SK-N-SH (cell line): ENCODE results near the gene OR10A3. TPM values are rescaled to one million over a fixed set of nuclear protein-coding genes. Genes with fewer than 3 reads are reported as not detected.

Source experiments
- CTCF ChIA-PET: fragments of 300-600, 350-600 bp; formaldehyde crosslinking; extraction: SDS; loops from one replicate; lab custom pipeline; 2021; lab: Yijun Ruan, JAX
- POLR2A ChIA-PET: fragments of 350-600 bp; sonication (Branson Sonifier 250); formaldehyde crosslinking; extraction: SDS; loops from one replicate; lab custom pipeline; 2020; ENCODE audit warnings: antibody characterized with exemption, inconsistent platforms; lab: Yijun Ruan, JAX
- DNase-seq: peaks from one replicate; pipeline ENCODE4 v3.0.0; 2012
- H2AFZ ChIP-seq: fragments of 200-600 bp; sonication (generic); 2 replicates; pipeline ENCODE4 v1.8.1; 2016; ENCODE audit warnings: antibody characterized with exemption, mild to moderate bottlenecking, low read depth
- H3F3A ChIP-seq: fragments of 200-600 bp; sonication (generic); replicated peaks from 2 replicates; pipeline ENCODE3; 2016; ENCODE audit warnings: antibody characterized with exemption, mild to moderate bottlenecking; ENCODE audit not compliant: insufficient read depth
- H3K27ac ChIP-seq, 2 experiments: fragments of 200-500 bp in 1 of 2; fragments of 200-600 bp in 1 of 2; sonication (Bioruptor generic) in 1 of 2; sonication (generic), shearing (Covaris generic) in 1 of 2; 2 replicates each; pipeline versions ENCODE4 v1.5.1 to v1.6.1; 2014 to 2016; ENCODE audit warnings: low read depth in 2 of 2, inconsistent platforms in 1 of 2, low read length in 1 of 2, mild to moderate bottlenecking in 1 of 2, mixed read lengths in 1 of 2
- H3K27me3 ChIP-seq: fragments of 200-600 bp; sonication (generic), shearing (Covaris generic); 2 replicates; pipeline ENCODE4 v1.6.1; 2016; ENCODE audit warnings: mixed run types; ENCODE audit not compliant: insufficient read depth
- H3K36me3 ChIP-seq, 2 experiments: fragments of 200-500 bp in 1 of 2; fragments of 200-600 bp in 1 of 2; sonication (Bioruptor generic) in 1 of 2; sonication (generic) in 1 of 2; replicated peaks in 1 of 2; 2 replicates each; pipeline versions ENCODE3 to v1.5.1; 2014 to 2016; ENCODE audit warnings: low read length in 1 of 2, mild to moderate bottlenecking in 1 of 2; ENCODE audit not compliant: insufficient read depth in 2 of 2, control insufficient read depth in 1 of 2
- H3K4me1 ChIP-seq, 2 experiments: fragments of 200-500 bp in 1 of 2; fragments of 200-600 bp in 1 of 2; sonication (Bioruptor generic) in 1 of 2; sonication (generic), shearing (Covaris generic) in 1 of 2; 2 replicates each; pipeline versions ENCODE4 v1.5.1 to v1.6.1; 2014 to 2016; ENCODE audit warnings: low read depth in 1 of 2, low read length in 1 of 2, mixed run types in 1 of 2; ENCODE audit not compliant: insufficient read depth in 2 of 2, control insufficient read depth in 1 of 2
- H3K4me2 ChIP-seq: fragments of 200-600 bp; sonication (generic), shearing (Covaris generic); 2 replicates; pipeline ENCODE4 v1.6.1; 2017; ENCODE audit warnings: mixed run types
- H3K4me3 ChIP-seq, 2 experiments: fragments of 200-500 bp in 1 of 2; fragments of 200-600 bp in 1 of 2; sonication (Bioruptor generic) in 1 of 2; sonication (generic), shearing (Covaris generic) in 1 of 2; 2 replicates each; pipeline versions ENCODE4 v1.5.1 to v1.8.1; 2014 to 2016; ENCODE audit warnings: low read depth in 2 of 2, inconsistent platforms in 1 of 2, low read length in 1 of 2, mild to moderate bottlenecking in 1 of 2, mixed read lengths in 1 of 2, moderate library complexity in 1 of 2
- H3K79me2 ChIP-seq: fragments of 200-600 bp; sonication (generic); 2 replicates; pipeline ENCODE4 v1.8.1; 2017; ENCODE audit warnings: mild to moderate bottlenecking; ENCODE audit not compliant: insufficient read depth
- H3K9ac ChIP-seq: fragments of 200-600 bp; sonication (generic); 2 replicates; pipeline ENCODE4 v1.6.1; 2017; ENCODE audit warnings: mixed run types
- H3K9me2 ChIP-seq: fragments of 200-600 bp; sonication (generic); 2 replicates; pipeline ENCODE4 v1.6.1; 2017; ENCODE audit warnings: mixed run types
- H3K9me3 ChIP-seq: fragments of 200-600 bp; sonication (generic); 2 replicates; pipeline ENCODE4 v1.6.1; 2017; ENCODE audit warnings: mixed run types, mild to moderate bottlenecking, moderate library complexity
- H4K20me1 ChIP-seq: fragments of 200-600 bp; sonication (generic); 2 replicates; pipeline ENCODE4 v1.6.1; 2017; ENCODE audit warnings: mild to moderate bottlenecking, mixed run types; ENCODE audit not compliant: insufficient read depth
- FOSL2 ChIP-seq: IDR thresholded peaks from 2 replicates; pipeline ENCODE4 v1.4.0; 2012; ENCODE audit warnings: low read depth, mild to moderate bottlenecking, moderate library complexity, borderline replicate concordance
- FOXJ3 ChIP-seq: sonication (generic); formaldehyde crosslinking; IDR thresholded peaks from 2 replicates; pipeline ENCODE4 v1.5.1; 2020; ENCODE audit warnings: mild to moderate bottlenecking, missing genetic modification reagents
- FOXM1 ChIP-seq: IDR thresholded peaks from 2 replicates; pipeline ENCODE4 v1.4.0; 2012; ENCODE audit warnings: low read depth, mild to moderate bottlenecking
- GATA2 ChIP-seq: sonication (generic); formaldehyde crosslinking; IDR thresholded peaks from 2 replicates; pipeline ENCODE4 v1.5.0; 2020; ENCODE audit warnings: mild to moderate bottlenecking, missing genetic modification reagents
- JUND ChIP-seq: IDR thresholded peaks from 2 replicates; pipeline ENCODE4 v1.4.0; 2012
- MEF2A ChIP-seq: IDR thresholded peaks from 2 replicates; pipeline ENCODE4 v1.4.0; 2012; ENCODE audit warnings: low read depth, borderline replicate concordance
- MXI1 ChIP-seq: IDR thresholded peaks from 2 replicates; pipeline ENCODE4 v1.6.1; 2012; ENCODE audit warnings: mild to moderate bottlenecking, low read depth, low read length, improper control_type of control experiment
- NRF1 ChIP-seq: IDR thresholded peaks from 2 replicates; pipeline ENCODE4 v1.6.1; 2012; ENCODE audit warnings: low read depth, mild to moderate bottlenecking, low read length
- RAD21 ChIP-seq: IDR thresholded peaks from 2 replicates; pipeline ENCODE4 v1.6.1; 2012; ENCODE audit warnings: mild to moderate bottlenecking, low read length
- RXRA ChIP-seq: IDR thresholded peaks from 2 replicates; pipeline ENCODE4 v1.4.0; 2012; ENCODE audit warnings: low read depth, mild to moderate bottlenecking, borderline replicate concordance
- SMC3 ChIP-seq: IDR thresholded peaks from 2 replicates; pipeline ENCODE4 v1.6.1; 2012; ENCODE audit warnings: low read depth, low read length, improper control_type of control experiment
- TCF12 ChIP-seq: IDR thresholded peaks from 2 replicates; pipeline ENCODE4 v1.4.0; 2012
- TEAD4 ChIP-seq: IDR thresholded peaks from 2 replicates; pipeline ENCODE4 v1.4.0; 2012; ENCODE audit warnings: mild to moderate bottlenecking, borderline replicate concordance; ENCODE audit not compliant: insufficient read depth
- WGBS: methylation state at CpG from one replicate; pipeline ENCODE4 v1.1.6; 2017; ENCODE audit warnings: low lambda C conversion rate; 5-methylcytosine and 5-hydroxymethylcytosine counted together
- polyA plus RNA-seq, 3 experiments: library from polyadenylated mRNA; depleted of rRNA; stranded (reverse); fragments of >200 nt; gene quantifications; 2 replicates each; pipeline ENCODE4 v1.2.3, GENCODE V29; 2012
- TF ChIP-seq, protein P1 (sequence below): fragments of 200-600 bp; sonication (generic); IDR thresholded peaks from 2 replicates; pipeline ENCODE4 v1.6.1; 2017; ENCODE audit warnings: antibody characterized with exemption, mild to moderate bottlenecking, moderate library complexity
- TF ChIP-seq, protein P2 (sequence below): IDR thresholded peaks from 2 replicates; pipeline ENCODE4 v1.4.0; 2012; ENCODE audit warnings: low read depth
- TF ChIP-seq, protein P3 (sequence below): IDR thresholded peaks from 2 replicates; pipeline ENCODE4 v1.4.0; 2012; ENCODE audit warnings: low read depth, borderline replicate concordance
- TF ChIP-seq, protein P4 (sequence below): IDR thresholded peaks from 2 replicates; pipeline ENCODE4 v1.4.0; 2012; ENCODE audit warnings: low read depth, borderline replicate concordance
- TF ChIP-seq, protein P5 (sequence below): fragments of 150-350 bp; IDR thresholded peaks from 2 replicates; pipeline ENCODE4 v1.6.1; 2016; ENCODE audit warnings: mild to moderate bottlenecking, low read depth, low read length

Gene OR10A3
- polyA plus RNA-seq, 1 of the 3 experiments (the other 2 are of a cell fraction) = not detected

GRCh38 chr11:7904917-7905316 lies 36.6 kb downstream of the OR10A3 start:
- Histone ChIP-seq H3K79me2 (no peaks in the 10 kb centered on the region), H3K27ac (no peak overlapping the region), H3F3A (no peaks in the 10 kb centered on the region), H3K36me3 (no peaks in the 10 kb centered on the region), H3K4me2 (no peak overlapping the region), H3K27me3 (no peaks in the 10 kb centered on the region), H3K9me2 (no peaks in the 10 kb centered on the region), H3K9me3 (no peaks in the 10 kb centered on the region), H2AFZ (peak overlapping the region; percentile 60; the same call in 1 of the 2 replicates), H3K4me3 (no peak overlapping the region), H3K9ac (no peak overlapping the region), H3K4me1 (no peaks in the 10 kb centered on the region; a peak in 2 of 4 replicates), H4K20me1 (no peaks in the 10 kb centered on the region)
- ChIA-PET POLR2A (no interaction called here), CTCF (interaction anchor here (1.1 to 4.6 kb wide), 3 partner anchors 13 to 186 kb away, joined by 3 to 28 read pairs (median 3); partner anchors contain the start of gene EIF3F)
- peak; percentile 48 for TF ChIP-seq RAD21
- peak; percentile 51; the same call in 1 of the 2 replicates for TF ChIP-seq SMC3
- TF ChIP-seq MXI1 = no peak
- TF ChIP-seq FOSL2 = no peak
- TF ChIP-seq JUND = no peak
- TF ChIP-seq, protein P1, sequence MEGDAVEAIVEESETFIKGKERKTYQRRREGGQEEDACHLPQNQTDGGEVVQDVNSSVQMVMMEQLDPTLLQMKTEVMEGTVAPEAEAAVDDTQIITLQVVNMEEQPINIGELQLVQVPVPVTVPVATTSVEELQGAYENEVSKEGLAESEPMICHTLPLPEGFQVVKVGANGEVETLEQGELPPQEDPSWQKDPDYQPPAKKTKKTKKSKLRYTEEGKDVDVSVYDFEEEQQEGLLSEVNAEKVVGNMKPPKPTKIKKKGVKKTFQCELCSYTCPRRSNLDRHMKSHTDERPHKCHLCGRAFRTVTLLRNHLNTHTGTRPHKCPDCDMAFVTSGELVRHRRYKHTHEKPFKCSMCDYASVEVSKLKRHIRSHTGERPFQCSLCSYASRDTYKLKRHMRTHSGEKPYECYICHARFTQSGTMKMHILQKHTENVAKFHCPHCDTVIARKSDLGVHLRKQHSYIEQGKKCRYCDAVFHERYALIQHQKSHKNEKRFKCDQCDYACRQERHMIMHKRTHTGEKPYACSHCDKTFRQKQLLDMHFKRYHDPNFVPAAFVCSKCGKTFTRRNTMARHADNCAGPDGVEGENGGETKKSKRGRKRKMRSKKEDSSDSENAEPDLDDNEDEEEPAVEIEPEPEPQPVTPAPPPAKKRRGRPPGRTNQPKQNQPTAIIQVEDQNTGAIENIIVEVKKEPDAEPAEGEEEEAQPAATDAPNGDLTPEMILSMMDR = peak; percentile 57
- 18% methylated on average over 3 of the region's 3 CpGs for WGBS
- DNase-seq = no peak

GRCh38 chr11:7903940-7904339 lies 37.6 kb downstream of the OR10A3 start:
- no peaks in the 10 kb centered on the region for H4K20me1 ChIP-seq
- 0% methylated on average over 2 of the region's 2 CpGs for WGBS
- ChIA-PET POLR2A (no interaction called here), CTCF (interaction anchor here (2.1 to 4.6 kb wide), 2 partner anchors 12 to 83 kb away, joined by 11 to 28 read pairs; partner anchors contain the start of gene EIF3F)
- peak overlapping the region; percentile 53; the same call in 1 of the 2 replicates for H2AFZ ChIP-seq
- H3K79me2 ChIP-seq = no peaks in the 10 kb centered on the region
- no peaks in the 10 kb centered on the region for H3K36me3 ChIP-seq
- H3K9ac ChIP-seq = no peak overlapping the region
- no peaks in the 10 kb centered on the region; a peak in 2 of 4 replicates for H3K4me1 ChIP-seq
- no peak overlapping the region for H3K27ac ChIP-seq
- H3K9me3 ChIP-seq = no peaks in the 10 kb centered on the region
- no peak overlapping the region for H3K4me2 ChIP-seq
- H3K9me2 ChIP-seq = no peaks in the 10 kb centered on the region
- no peak for DNase-seq
- no peak overlapping the region for H3K4me3 ChIP-seq
- H3F3A ChIP-seq = no peaks in the 10 kb centered on the region
- H3K27me3 ChIP-seq = no peaks in the 10 kb centered on the region
- no peak for TF ChIP-seq NRF1
- TF ChIP-seq, protein P1 = no peak
- TF ChIP-seq, protein P2, sequence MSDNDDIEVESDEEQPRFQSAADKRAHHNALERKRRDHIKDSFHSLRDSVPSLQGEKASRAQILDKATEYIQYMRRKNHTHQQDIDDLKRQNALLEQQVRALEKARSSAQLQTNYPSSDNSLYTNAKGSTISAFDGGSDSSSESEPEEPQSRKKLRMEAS = no peak
- TF ChIP-seq, protein P3, sequence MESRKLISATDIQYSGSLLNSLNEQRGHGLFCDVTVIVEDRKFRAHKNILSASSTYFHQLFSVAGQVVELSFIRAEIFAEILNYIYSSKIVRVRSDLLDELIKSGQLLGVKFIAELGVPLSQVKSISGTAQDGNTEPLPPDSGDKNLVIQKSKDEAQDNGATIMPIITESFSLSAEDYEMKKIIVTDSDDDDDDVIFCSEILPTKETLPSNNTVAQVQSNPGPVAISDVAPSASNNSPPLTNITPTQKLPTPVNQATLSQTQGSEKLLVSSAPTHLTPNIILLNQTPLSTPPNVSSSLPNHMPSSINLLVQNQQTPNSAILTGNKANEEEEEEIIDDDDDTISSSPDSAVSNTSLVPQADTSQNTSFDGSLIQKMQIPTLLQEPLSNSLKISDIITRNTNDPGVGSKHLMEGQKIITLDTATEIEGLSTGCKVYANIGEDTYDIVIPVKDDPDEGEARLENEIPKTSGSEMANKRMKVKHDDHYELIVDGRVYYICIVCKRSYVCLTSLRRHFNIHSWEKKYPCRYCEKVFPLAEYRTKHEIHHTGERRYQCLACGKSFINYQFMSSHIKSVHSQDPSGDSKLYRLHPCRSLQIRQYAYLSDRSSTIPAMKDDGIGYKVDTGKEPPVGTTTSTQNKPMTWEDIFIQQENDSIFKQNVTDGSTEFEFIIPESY = no peak
- TF ChIP-seq, protein P4, sequence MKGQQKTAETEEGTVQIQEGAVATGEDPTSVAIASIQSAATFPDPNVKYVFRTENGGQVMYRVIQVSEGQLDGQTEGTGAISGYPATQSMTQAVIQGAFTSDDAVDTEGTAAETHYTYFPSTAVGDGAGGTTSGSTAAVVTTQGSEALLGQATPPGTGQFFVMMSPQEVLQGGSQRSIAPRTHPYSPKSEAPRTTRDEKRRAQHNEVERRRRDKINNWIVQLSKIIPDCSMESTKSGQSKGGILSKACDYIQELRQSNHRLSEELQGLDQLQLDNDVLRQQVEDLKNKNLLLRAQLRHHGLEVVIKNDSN = no peak
- TF ChIP-seq MEF2A = no peak
- TF ChIP-seq TCF12 = no peak
- TF ChIP-seq GATA2 (CRISPR knock-in tag) = no peak
- TF ChIP-seq TEAD4 = no peak
- TF ChIP-seq FOXJ3 = no peak
- TF ChIP-seq, protein P5, sequence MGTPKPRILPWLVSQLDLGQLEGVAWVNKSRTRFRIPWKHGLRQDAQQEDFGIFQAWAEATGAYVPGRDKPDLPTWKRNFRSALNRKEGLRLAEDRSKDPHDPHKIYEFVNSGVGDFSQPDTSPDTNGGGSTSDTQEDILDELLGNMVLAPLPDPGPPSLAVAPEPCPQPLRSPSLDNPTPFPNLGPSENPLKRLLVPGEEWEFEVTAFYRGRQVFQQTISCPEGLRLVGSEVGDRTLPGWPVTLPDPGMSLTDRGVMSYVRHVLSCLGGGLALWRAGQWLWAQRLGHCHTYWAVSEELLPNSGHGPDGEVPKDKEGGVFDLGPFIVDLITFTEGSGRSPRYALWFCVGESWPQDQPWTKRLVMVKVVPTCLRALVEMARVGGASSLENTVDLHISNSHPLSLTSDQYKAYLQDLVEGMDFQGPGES = no peak
- TF ChIP-seq JUND = no peak
- no peak for TF ChIP-seq RXRA
- no peak for TF ChIP-seq FOXM1
- TF ChIP-seq RAD21 = no peak
